Ramos (cell line): ENCODE data around the gene MAP6D1.

Experiments
- in situ Hi-C: fragments of 300-500 bp; cut with MboI; formaldehyde crosslinking; loops from one replicate; pipeline ENCODE4 v1.14.3; 2022; ENCODE audit warnings: low sequenced_read_pairs; ENCODE audit not compliant: unreplicated experiment

The MAP6D1 gene

DNA sequence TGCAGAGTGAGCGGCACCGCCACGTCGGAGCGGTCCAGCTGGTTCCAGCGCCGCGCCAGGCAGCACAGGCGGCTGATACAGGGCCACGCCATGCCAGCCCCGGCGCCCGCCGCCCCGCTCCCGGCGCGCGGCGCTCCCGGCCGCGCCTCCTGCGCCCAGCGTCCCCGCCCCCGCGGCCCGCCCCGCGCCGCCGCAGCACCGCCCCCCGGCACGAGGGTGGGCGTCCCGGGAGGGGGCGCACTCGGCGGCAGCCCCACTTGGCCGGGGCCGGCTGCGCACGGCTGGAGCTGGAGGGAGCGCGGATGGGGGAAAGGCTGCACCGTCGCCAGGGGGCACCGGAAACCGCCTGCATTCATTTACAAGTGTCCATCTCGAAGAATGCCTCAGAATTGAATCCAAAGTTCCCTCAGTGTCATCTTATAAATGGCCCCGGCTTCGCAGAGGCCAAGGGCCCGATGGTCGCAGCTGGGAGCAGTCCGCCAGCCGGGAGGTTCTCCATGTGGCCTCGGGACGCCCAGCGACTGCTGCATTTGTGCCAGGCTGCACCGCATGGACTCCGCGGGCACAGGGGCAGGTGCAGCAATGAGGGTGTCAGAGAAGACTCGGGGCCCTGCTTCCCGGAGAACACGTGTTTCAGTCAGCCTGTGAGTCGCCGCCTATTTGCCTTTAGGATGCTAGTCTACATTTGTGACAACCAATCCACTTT lies at the start of gene MAP6D1:
Gene MAP6D1 (minus strand): TSS at position 122 of the 706 bp plus-strand sequence. CDS start 30 bp downstream, at position 92.
- in situ Hi-C loops = no loop called here

DNA sequence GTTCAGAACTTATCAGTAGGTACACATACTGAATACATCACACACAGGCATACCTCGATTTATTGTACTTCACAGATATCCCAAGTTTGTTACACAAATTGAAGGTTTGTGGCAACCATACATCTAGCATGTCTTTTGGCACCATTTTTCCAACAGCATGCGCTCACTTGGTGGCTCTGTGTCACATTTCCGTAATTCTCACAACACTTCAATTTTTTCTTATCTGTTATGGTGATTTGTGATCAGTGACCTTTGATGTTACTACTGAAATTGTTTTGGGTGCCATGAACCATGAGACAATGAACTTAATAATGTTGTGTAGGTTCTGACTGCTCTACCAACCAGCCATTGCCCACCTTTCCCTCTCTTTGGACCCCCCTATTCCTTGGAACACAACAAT lies 48.5 kb upstream of the MAP6D1 start:
- in situ Hi-C loops = no loop called here

DNA sequence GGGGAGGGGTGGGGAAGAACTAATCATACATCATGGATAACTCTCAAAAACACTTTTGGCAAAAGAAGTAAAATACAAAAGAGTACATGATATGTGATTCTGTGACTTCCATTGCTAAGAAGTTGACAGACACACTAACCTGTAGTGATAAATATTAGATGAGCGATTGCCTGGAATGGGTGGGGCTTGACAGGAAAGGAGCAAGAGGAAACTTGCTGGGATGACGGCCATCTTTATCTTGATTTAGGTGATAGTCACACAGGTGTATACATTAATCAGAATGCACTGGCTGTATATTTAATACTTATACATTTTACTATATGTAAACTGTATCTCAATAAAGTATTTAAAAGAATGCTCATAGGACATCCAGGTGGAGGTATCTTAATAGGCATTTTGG lies 46.2 kb upstream of the MAP6D1 start:
- in situ Hi-C loops = no loop called here

DNA sequence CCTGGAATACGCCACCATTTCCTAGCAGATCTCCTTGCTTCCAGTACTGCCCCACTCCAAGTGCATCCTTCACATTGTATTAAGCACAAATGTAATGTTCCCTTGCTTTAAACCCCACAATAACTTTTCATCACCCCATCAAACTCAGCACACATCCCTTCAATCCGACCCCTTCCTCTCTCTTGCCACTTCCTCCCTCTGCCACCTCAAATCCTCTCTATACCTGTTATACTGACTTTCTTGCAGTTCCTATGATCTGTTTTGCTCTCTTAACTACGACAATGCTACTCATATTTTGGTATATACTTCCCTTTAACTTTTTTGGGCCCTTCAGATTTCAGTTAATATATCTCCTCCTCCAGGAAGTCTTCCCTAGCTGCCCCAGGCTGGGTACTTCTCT lies 45.2 kb upstream of the MAP6D1 start:
- in situ Hi-C loops = no loop called here

DNA sequence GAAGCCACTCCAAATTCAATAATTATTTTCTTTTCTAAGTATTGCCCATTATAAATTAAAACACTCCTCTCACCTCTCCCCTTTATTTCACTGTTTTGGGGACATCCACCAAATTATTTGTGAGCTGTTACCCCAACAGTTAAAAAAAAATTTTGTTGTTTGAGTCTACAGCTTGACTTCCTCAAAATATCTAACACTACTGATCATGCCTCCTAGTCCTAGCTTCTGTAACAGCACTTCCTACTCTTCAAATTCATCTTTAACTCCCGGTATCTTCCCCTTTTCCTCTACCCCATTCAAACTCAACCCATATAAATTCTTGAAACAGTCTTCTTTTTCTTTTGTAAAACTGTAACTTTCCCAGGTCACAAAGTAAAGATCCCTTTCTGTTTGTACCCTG lies 43.4 kb upstream of the MAP6D1 start:
- in situ Hi-C loops = no loop called here

DNA sequence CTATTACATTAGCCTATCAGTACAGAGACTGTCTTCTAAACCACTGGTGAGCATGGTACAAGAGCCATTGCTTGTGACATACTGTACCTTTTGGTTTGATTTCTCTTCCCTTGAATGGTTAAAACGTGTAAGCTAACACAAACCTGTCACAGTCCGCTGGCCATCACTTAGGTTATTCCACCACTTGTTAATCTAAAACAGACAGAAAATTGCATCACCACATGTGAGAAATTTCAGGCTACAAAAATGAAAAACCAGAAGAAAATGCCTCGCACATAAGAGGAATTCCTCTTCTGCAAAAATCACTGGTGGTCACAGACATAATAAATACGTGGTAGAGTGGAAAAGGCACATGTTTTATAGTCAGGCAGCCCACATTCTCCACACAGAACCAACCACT lies 37.2 kb upstream of the MAP6D1 start:
- in situ Hi-C loops = no loop called here

DNA sequence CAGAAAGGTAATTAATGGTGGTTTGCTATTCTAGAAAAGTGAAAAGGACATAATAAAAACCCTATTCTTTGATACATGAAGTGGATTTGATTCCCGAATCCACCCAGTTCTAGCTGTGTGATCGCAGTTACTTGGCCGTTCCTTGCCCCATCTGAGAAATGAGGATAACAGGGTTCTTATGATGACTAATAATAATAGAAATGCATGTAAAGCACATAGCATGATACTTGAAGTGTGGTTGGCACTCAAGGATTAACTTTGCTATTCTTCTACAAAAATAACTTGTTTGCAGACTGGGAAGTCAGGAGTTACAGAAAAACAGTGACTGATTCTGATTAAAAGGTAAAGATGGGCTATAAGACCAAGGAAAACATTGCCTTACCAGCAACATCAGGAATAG lies 32.5 kb upstream of the MAP6D1 start:
- in situ Hi-C loops = no loop called here

DNA sequence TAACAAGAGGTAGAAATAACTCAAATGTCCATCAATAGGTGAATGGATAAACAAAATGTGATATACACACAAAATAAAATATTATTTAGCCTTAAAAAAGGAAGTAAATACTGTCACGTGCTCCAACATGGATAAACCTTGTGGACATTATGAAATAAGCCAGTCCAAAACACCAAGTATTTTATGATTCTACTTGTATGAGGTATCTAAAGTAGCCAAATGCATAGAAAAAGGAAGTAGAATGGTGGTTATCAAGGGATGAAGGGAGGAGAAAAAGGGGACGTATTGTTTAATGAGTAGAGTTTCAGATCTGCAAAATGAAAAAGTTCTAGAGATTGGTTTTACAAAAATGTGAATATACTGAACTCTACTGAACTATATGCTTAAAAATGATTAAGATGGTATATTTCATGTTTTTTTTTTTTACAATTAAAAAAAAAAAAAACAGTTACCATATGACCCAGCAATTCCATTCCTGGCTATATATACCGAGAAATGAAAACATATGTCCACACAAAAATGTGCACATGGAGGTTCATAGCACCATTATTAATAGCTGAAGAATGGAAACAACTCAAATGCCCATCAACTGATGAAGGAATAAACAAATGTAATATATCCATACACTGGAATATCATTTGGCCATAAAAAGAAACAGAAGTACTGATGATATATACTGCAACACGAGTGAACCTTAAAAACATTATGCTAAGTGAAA lies 29.1 kb upstream of the MAP6D1 start:
- in situ Hi-C loops = no loop called here

DNA sequence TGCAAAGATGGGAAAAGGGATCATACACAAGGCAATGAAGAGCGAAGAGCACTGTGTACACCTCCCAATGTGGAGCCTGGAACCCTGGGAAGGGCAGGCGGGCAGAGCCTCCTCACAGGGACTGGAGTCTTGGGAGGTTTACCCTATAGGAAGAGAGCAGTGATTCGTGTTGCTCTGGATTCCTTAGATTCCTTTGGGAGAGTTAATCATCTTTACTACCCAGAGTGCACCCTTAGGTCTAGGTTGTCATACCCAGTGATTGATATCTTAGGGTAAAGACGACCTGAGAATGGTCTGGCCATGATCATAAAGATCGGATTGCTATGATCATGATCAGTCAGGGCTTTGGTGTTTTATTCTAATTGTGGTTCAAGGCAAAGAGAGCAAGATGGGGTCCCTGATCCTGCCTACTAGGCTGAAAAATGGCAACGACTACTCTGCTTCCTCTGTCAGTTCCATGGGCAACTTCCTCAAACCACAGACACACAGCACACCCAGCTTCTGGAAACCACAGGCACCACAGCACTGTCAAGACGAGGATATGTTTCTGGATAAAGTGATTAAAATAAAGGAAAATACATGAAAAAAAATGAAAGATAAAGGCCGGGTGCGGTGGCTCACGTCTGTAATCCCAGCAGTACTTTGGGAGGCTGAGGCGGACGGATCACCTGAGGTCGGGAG lies 20.4 kb upstream of the MAP6D1 start:
- in situ Hi-C loops = no loop called here

DNA sequence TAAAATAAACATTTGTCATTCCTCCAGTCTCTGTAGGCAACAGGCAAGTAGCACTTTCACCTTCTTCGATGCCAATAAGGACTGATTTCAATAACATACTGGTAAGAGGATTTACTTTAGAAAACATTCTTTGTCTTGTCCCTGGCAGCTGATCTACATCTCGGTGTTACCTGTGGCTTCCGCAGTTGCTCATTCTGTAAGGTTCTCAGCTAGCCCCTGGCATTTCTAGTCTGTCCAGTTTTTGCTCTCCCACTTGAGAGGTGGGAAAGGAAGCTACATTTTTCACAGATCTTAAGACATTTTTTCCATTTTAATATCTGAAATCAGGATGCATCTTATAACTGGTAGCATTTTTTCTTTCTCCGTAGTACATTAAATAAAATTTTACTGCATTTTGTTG lies 19.7 kb upstream of the MAP6D1 start:
- in situ Hi-C loops = no loop called here

DNA sequence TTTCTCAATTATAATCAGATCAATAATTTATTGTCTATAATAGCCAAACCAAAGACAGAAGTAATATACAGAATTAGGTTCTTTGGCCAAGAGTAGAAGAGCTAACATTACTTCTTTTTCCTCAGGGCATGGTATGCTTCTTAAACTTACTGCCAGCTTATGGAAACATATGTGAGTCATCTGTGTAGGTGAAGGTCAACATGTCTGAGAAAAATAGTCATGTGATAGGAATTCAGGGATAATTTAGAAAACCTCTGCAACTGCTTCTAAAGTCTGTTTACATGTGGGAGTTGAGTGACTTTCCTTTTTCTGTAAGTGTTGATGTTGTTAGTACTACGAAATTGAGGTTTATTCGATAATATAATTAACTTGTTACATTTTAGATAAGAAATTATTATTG lies 19.2 kb upstream of the MAP6D1 start:
- in situ Hi-C loops = no loop called here

DNA sequence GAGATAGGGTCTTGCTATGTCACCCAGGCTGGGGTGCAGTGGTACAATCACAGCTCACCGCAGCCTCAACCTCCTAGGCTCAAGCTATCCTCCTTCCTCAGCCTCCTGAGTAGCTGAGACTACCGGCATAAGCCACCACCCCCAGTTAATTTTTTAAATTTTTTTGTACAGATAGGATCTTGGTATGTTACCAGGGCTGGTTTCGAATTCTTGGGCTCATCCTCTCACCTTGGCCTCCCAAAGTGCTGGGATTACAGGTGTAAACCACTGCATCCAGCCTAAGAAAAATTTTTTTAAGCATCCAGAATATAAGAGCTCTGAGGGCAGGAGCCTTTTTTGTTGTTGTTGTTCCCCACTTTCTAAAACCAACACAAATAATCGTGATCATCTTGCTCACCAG lies 14.4 kb upstream of the MAP6D1 start:
- in situ Hi-C loops = no loop called here

DNA sequence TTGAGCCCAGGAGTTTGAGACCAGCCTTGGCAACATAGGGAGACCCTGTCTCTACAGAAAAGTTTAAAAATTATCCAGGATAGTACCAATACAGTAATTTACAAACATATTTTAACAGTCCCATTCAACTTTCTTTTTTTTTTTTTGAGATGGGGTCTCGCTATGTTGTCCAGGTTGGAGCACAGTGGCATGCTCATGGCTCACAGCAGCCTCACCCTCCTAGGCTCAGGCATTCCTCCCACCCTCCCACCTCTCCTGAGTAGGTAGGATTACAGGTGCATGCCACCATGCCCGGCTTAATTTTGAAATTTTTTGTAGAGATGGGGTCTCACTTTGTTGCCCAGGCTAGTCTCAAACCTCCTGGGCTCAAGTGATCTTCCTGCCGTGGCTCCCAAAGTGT lies 12.5 kb upstream of the MAP6D1 start:
- in situ Hi-C loops = no loop called here

DNA sequence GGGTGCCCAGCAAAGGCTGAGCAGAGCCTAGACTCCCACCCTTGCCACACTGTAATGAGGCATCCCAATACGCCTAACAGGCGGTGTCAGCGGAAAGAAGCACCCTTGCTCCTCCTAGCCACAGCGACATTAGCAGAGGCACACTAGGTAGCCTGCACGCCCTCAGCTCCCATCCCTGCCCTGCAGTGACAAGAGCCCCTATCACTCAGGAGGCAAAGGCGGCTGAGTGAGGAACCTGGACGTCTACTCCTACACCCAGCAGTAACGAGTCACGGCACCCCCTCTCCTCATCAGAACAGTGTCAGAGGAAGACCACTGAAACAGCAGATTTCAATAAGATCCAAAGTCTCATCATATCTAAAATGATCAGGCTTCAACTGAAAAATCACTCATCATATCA lies 12.0 kb upstream of the MAP6D1 start:
- in situ Hi-C loops = no loop called here

DNA sequence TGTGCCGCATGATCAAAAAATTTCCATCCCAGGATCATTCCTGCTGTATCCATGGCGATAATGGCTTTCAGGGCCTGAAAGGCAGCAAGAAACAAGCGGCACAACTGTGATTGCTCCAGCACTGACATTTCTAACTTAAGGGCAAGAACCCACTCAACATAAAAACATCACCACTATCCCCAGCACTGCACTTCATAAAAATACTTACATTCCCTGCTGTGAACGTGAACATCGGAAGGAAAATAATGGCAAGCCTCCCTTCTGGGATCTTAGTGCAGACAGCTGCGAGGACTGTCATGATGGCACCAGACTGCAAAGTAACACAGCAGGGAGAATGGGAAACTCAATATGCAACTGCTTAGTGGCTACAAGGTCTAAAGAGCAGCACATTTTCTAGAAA lies 8.1 kb upstream of the MAP6D1 start:
- in situ Hi-C loops = no loop called here

DNA sequence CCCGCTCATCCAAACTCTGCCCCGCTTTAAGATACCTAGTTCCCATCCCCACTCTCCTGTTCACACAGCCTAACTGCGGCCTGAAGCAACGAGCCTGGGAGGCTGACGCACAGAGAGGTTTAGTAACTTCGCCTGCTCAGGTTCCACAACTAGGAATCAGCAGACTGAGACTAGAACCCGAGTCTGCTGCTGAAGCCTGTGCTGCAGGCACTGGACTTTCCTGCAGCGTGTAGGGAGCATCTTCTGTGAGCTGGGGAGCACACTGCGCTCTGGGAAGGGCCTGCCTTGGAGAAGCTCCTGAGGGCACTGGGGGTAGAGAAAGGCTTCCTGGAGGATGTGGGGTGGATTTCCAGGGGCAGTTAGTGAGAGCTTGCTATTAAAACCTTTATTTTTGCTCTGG lies 4.8 kb upstream of the MAP6D1 start:
- in situ Hi-C loops = no loop called here

DNA sequence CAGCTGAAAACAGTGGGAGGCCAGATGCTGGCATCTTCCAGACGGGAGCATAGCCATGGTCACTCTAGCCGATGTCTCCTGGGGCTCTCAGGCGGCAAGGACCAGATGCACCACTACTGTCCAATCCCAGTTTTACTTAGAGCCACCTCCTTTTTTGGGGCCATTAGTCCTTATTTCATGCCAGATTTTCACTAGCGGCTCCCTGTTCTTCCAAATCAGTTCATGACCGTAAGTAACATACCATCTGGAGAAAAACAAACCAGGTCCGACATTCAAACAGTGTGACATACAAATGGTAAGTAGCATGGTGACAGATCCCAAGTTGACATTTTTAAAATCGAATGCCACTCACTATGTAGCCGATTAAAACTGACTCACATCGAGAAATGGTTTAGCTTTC lies 4.1 kb upstream of the MAP6D1 start:
- in situ Hi-C loops = no loop called here

DNA sequence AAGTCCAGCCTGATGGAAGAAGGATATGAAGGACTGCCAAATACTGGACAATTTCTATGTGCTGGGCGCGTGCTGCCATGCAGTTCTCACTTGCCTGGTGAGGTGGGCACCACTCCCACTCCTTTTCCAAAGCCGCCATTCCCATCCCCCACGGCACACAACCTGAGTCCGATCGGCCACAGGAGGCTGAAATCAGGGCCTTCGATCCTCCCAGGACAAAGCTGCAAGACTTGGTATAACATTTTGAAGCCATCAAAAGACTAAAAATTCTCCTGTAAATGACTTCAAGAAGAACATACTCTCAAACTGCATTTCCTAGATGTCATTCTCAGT lies 3.1 kb upstream of the MAP6D1 start:
- in situ Hi-C loops = no loop called here

DNA sequence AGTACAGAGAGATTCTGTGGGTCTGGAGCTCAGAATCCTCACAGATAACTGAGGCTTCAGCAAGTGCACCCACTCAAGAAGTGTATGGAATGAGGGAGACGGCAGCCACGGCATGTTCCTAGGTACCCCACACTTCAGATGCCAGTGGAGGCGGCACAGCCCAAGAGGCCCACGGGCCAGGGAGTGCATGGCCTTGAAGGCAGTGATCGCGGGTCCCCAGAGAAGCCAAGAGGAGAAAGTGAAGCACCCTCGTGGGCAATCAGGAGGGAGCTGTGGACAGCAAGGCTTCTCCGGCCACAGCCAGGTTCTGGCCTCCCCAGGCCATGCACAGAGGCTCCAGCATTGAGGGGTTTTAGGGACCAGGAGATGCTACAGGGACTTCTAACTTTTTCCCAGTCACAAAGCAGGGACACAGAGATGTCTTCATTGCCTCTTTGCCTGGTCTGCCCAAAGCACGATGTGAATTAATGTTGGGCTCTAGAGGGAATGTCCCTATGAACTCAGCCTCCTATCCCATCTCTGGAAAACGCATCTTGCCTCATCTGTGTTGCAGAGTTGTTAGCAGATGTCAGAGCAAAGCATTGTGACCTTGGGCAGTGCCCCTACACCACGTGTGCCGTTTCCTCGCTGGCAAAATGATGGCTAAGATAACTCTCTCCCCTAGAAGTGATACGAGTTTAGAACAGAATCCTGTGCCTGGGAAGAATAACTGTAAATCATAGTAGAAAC lies 2.6 kb upstream of the MAP6D1 start:
- in situ Hi-C loops = no loop called here

DNA sequence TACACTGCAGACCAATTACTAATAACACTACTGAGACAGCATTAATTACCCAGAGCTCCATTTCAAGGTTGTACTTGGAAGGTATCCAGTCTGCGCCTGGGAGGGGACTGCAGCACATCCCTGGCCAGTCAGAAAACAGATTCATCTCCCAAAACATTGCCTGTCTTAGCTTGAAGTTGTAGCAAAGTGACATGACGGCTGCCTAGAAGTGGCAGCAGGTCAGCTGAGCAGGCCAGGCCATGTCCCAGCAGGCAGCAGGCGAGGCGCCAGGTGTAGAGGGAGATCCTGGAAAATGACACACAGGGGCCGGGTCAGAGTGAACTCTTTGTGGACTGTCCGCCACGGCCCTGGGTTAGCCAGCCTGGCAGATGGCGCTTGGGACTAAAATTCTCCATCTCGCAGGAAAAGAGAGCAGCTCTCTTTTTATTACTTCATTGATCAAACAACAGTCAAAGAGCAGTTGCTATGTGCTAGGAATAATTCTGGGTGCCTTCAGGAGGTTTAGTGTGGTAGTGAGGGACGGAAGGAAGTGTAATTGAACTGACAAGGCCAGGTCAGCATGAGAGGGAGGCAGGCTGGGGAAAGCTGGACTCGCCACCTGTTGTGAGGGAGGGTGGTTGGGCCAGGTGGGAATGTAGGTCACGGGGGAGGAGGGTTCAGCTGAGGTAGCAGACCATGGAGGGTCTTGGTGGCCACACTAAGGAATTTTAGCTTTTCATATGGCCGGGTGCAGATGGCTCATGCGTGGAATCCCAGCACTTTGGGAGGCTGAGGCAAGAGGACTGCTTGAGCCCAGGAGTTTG lies 1.3 kb upstream of the MAP6D1 start:
- in situ Hi-C loops = no loop called here
